Endothelial cell (in vitro differentiated cells): Measurements from ENCODE around the gene ARHGAP26. TPM values are rescaled to one million over a fixed set of nuclear protein-coding genes. Genes with fewer than 3 reads are reported as not detected.

Experiments
- DNase-seq: peaks from one replicate; pipeline ENCODE4 v3.0.0; 2021; ENCODE audit warnings: low spot score
- H3K27ac Mint-ChIP-seq: one replicate; pipeline ENCODE4 v1.8.0; 2021; ENCODE audit warnings: mixed read lengths, inconsistent platforms; ENCODE audit not compliant: unreplicated experiment
- H3K27me3 Mint-ChIP-seq: one replicate; pipeline ENCODE4 v1.8.0; 2021; ENCODE audit warnings: mild to moderate bottlenecking, moderate library complexity, mixed read lengths, inconsistent platforms; ENCODE audit not compliant: unreplicated experiment
- H3K36me3 Mint-ChIP-seq: one replicate; pipeline ENCODE4 v1.8.0; 2021; ENCODE audit warnings: mild to moderate bottlenecking, low read depth, mixed read lengths, inconsistent platforms; ENCODE audit not compliant: unreplicated experiment
- H3K4me1 Mint-ChIP-seq: one replicate; pipeline ENCODE4 v1.8.0; 2021; ENCODE audit warnings: mild to moderate bottlenecking, mixed read lengths, inconsistent platforms; ENCODE audit not compliant: unreplicated experiment
- H3K4me3 Mint-ChIP-seq: one replicate; pipeline ENCODE4 v1.8.0; 2021; ENCODE audit warnings: mild to moderate bottlenecking, mixed read lengths, inconsistent platforms; ENCODE audit not compliant: unreplicated experiment
- H3K9me3 Mint-ChIP-seq: one replicate; pipeline ENCODE4 v1.8.0; 2021; ENCODE audit warnings: mixed read lengths, inconsistent platforms; ENCODE audit not compliant: unreplicated experiment
- CTCF ChIP-seq: fragments of 200-600 bp; sonication (generic); IDR thresholded peaks from one replicate; pipeline ENCODE4 v1.5.0; 2021; ENCODE audit warnings: antibody characterized with exemption; ENCODE audit not compliant: unreplicated experiment
- total RNA-seq: library from RNA; stranded (reverse); fragmentation: NEBNext Ultra II Directional; extraction: Animal tissue kit (Norgen Biotek cat#: 25700); gene quantifications from one replicate; pipeline ENCODE4 v1.2.1, GENCODE V29; 2021; ENCODE audit not compliant: unreplicated experiment

ARHGAP26 gene
- total RNA-seq, 1 donor from 2014 or later, result 81.5 TPM

GRCh38 chr5:142886956-142887355 lies 116.8 kb downstream of the ARHGAP26 start:
- no peak for TF ChIP-seq CTCF
- Mint-ChIP-seq H3K27me3 (peaks cover 2% of the 10 kb centered on the region), H3K4me3 (no peak overlapping the region), H3K9me3 (no peaks in the 10 kb centered on the region), H3K36me3 (peaks cover 16% of the 10 kb centered on the region), H3K4me1 (peaks cover 18% of the 10 kb centered on the region), H3K27ac (no peak overlapping the region)
- no peak for DNase-seq

DNA sequence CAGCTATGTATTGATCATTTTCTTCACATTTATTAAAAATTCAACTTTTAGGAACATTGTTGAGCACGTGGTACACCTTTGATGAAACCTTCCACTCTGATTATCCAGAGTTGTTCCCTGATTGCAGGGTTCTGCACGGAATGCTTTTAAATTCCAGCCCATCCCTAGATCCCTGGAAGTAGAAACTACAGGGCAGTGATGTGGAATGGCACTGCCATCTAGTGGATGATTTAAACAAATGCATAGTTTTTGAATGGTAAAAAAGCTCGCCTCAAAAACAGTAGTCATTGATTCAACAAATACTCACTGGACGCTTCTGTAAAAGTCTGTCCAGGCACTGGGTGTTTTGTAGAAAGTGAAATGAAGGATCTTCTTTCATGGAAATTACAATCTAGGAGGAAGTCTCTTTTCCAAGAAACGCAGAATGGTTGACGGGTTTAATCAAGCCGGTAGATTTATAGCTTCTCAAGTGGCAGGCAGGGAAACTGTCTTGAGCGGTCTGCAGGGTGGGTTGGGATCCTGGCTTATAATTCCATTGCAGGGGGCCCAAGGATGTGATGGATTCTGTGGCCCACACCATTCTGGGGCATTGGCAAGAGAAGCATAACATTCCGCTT lies 118.4 kb downstream of the ARHGAP26 start:
- Mint-ChIP-seq H3K4me3 (no peak overlapping the region), H3K9me3 (no peaks in the 10 kb centered on the region), H3K27ac (no peak overlapping the region), H3K27me3 (peaks cover 2% of the 10 kb centered on the region), H3K4me1 (peaks cover 16% of the 10 kb centered on the region), H3K36me3 (peaks cover 13% of the 10 kb centered on the region)
- peak; percentile 86 for TF ChIP-seq CTCF
- peak; percentile 39 for DNase-seq

GRCh38 chr5:142892021-142892420 lies 121.8 kb downstream of the ARHGAP26 start:
- Mint-ChIP-seq H3K27ac (no peak overlapping the region), H3K27me3 (no peaks in the 10 kb centered on the region), H3K36me3 (peaks cover 18% of the 10 kb centered on the region), H3K4me3 (no peak overlapping the region), H3K9me3 (no peaks in the 10 kb centered on the region), H3K4me1 (peaks cover 13% of the 10 kb centered on the region)
- DNase-seq, result no peak
- TF ChIP-seq CTCF, result no peak

DNA sequence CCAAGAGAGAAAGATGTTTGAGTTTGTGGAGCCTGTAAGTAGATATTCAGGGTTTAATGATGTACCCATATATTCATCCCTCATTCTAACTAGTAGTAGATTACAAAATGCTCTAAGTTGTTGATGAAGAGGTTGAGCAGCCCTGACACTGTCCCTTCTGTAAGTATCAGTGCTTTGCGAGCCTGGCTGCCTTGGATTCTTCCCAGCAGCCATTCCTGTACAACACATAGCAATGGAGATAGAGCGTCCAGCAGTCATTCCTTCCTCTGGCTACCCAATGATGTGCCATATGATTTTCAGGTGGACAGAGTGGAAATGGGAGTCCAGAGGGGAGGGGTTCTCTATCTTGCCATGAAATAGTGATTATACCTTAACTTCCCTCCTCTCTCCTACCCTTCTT lies 124.1 kb downstream of the ARHGAP26 start:
- H3K9me3 Mint-ChIP-seq, result no peaks in the 10 kb centered on the region
- TF ChIP-seq CTCF, result no peak
- H3K27ac Mint-ChIP-seq, result no peak overlapping the region
- peaks cover 25% of the 10 kb centered on the region for H3K36me3 Mint-ChIP-seq
- H3K4me1 Mint-ChIP-seq, result peaks cover 16% of the 10 kb centered on the region
- H3K4me3 Mint-ChIP-seq, result no peak overlapping the region
- DNase-seq, result no peak
- H3K27me3 Mint-ChIP-seq, result peaks cover 4% of the 10 kb centered on the region

- Mint-ChIP-seq H3K27ac (no peak overlapping the region), H3K36me3 (peaks cover 27% of the 10 kb centered on the region), H3K9me3 (no peaks in the 10 kb centered on the region), H3K4me1 (peaks cover 20% of the 10 kb centered on the region), H3K4me3 (no peak overlapping the region), H3K27me3 (peaks cover 6% of the 10 kb centered on the region)
- DNase-seq, result no peak
- TF ChIP-seq CTCF, result no peak
Observed at GRCh38 chr5:142894749-142895148, 124.6 kb downstream of the ARHGAP26 start.
